ENCODE data around the gene UBE2G1. TPM values are rescaled to one million over a fixed set of nuclear protein-coding genes. Genes with fewer than 3 reads are reported as not detected.
A peak's percentile ranks its signal among the peaks of the same experiment; 100 is the strongest.

UBE2G1 gene, protein sequence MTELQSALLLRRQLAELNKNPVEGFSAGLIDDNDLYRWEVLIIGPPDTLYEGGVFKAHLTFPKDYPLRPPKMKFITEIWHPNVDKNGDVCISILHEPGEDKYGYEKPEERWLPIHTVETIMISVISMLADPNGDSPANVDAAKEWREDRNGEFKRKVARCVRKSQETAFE
- polyA plus RNA-seq (2011; rRNA removed) (100 and 117 TPM in 2 replicates), polyA plus RNA-seq (2017; fragmentation: RNase III; extraction: RNeasy Plus Mini Kit Qiagen cat#74134 plus additional on column Dnase treatment) (76.3 to 86.2 TPM (median 78.5 TPM) in 3 replicates), polyA minus RNA-seq (2011; rRNA and poly(A)+ RNA removed) (47.7 and 50.8 TPM in 2 replicates)
- polyA plus RNA-seq (2012; cell fraction: cytosol; rRNA removed), result 38.3 and 54.8 TPM in 2 replicates
- polyA plus RNA-seq (2012; cell fraction: nucleus; rRNA removed), result 25.3 and 26.8 TPM in 2 replicates

- Histone ChIP-seq H3K4me1 (peaks cover 13% of the 10 kb centered on the region), H3K9me3 (no peaks in the 10 kb centered on the region), H3K4me2 (peak within 1 kb of the TSS; percentile 79), H3K27ac (peak within 1 kb of the TSS; percentile 95 to 96), H3K4me3 (peak within 1 kb of the TSS; percentile 98)
- peak; percentile 81 to 91 for ATAC-seq
- DNase-seq (ENCODE audit: low read depth in 1 of 2, low spot score in 1 of 2), result peak; percentile 99
- peak; percentile 96 for FAIRE-seq
- POLR2A ChIA-PET, result interaction anchor here (0.5 to 1.6 kb wide), 5 partner anchors 14 to 223 kb away, joined by 3 to 4 read pairs (median 3); no protein-coding TSS in a partner anchor
- 2% methylated on average over 20 of the region's 77 CpGs for WGBS (ENCODE audit: missing lambda C conversion rate)
- TF ChIP-seq JUN (IDR thresholded peaks at IDR 0.05), result peak; percentile 70 to 86; a peak in 4 of 5 replicates
- TF ChIP-seq CTCF (IDR thresholded peaks at IDR 0.05), result peak; percentile 64
- TF ChIP-seq, protein P1, sequence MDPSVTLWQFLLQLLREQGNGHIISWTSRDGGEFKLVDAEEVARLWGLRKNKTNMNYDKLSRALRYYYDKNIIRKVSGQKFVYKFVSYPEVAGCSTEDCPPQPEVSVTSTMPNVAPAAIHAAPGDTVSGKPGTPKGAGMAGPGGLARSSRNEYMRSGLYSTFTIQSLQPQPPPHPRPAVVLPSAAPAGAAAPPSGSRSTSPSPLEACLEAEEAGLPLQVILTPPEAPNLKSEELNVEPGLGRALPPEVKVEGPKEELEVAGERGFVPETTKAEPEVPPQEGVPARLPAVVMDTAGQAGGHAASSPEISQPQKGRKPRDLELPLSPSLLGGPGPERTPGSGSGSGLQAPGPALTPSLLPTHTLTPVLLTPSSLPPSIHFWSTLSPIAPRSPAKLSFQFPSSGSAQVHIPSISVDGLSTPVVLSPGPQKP (IDR thresholded peaks at IDR 0.05; ENCODE audit: low read depth, low read length), result no peak
- TF ChIP-seq PBX3 (IDR thresholded peaks at IDR 0.05), result peak; percentile 54
- 0 out of 2 replicates have a peak, but pooled peaks have one; percentile 71 for TF ChIP-seq MYC (IDR thresholded peaks at IDR 0.05; ENCODE audit: borderline replicate concordance, low read length)
- TF ChIP-seq RAD21 (conservative IDR thresholded peaks at IDR 0.05 in 1 of 2, IDR thresholded peaks at IDR 0.05 in 1 of 2), result peak; percentile 87 to 90
- TF ChIP-seq EP300 (IDR thresholded peaks at IDR 0.05), result 0 out of 5 replicates have a peak, but pooled peaks of 1 of the 2 experiments have one; percentile 1
- peak; percentile 53; the same call in 2 of the 3 replicates for TF ChIP-seq BCL3 (IDR thresholded peaks at IDR 0.05)
- TF ChIP-seq, protein P2, sequence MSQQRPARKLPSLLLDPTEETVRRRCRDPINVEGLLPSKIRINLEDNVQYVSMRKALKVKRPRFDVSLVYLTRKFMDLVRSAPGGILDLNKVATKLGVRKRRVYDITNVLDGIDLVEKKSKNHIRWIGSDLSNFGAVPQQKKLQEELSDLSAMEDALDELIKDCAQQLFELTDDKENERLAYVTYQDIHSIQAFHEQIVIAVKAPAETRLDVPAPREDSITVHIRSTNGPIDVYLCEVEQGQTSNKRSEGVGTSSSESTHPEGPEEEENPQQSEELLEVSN (IDR thresholded peaks at IDR 0.05; ENCODE audit: borderline replicate concordance, low read depth), result peak; percentile 32; the same call in 1 of the 2 replicates
- peak; percentile 73; the same call in 1 of the 2 replicates for TF ChIP-seq PHF8 (IDR thresholded peaks at IDR 0.05; ENCODE audit: borderline replicate concordance, low read depth)
- TF ChIP-seq SMC3 (IDR thresholded peaks at IDR 0.05), result peak; percentile 82
- no peak for TF ChIP-seq FOXS1 (CRISPR knock-in tag; IDR thresholded peaks at IDR 0.05)
- TF ChIP-seq POLR2A (IDR thresholded peaks at IDR 0.05; ENCODE audit: low read length), result peak; percentile 97
- no peak for TF ChIP-seq HOXA7 (CRISPR knock-in tag; IDR thresholded peaks at IDR 0.05)
- no peak for TF ChIP-seq JUNB (IDR thresholded peaks at IDR 0.05)
- 0 out of 2 replicates have a peak, but pooled peaks have one; percentile 22 for TF ChIP-seq MAZ (IDR thresholded peaks at IDR 0.05; ENCODE audit: borderline replicate concordance, low read depth, low read length)
- no peak for TF ChIP-seq ZFP36 (IDR thresholded peaks at IDR 0.05; ENCODE audit: borderline replicate concordance, partially characterized antibody)
- no peak for TF ChIP-seq CBX8 (IDR thresholded peaks at IDR 0.05)
- TF ChIP-seq MAFK (IDR thresholded peaks at IDR 0.05; ENCODE audit: partially characterized antibody), result no peak
- TF ChIP-seq MAX (IDR thresholded peaks at IDR 0.05), result peak; percentile 66
- TF ChIP-seq HOXB5 (CRISPR knock-in tag; IDR thresholded peaks at IDR 0.05), result 0 out of 2 replicates have a peak, but pooled peaks have one; percentile 44
- no peak for TF ChIP-seq NPAS2 (CRISPR knock-in tag; IDR thresholded peaks at IDR 0.05; ENCODE audit: borderline replicate concordance)
- TF ChIP-seq, protein P3, sequence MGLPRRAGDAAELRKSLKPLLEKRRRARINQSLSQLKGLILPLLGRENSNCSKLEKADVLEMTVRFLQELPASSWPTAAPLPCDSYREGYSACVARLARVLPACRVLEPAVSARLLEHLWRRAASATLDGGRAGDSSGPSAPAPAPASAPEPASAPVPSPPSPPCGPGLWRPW (IDR thresholded peaks at IDR 0.05), result no peak
- TF ChIP-seq SREBF2 (IDR thresholded peaks at IDR 0.05), result no peak
- no peak for TF ChIP-seq TFCP2L1 (CRISPR knock-in tag; IDR thresholded peaks at IDR 0.05)
- CTCF ChIA-PET, result interaction anchor here (0.6 to 2.7 kb wide), 19 partner anchors 12 to 271 kb away, joined by 3 to 20 read pairs (median 3); partner anchors contain the start of gene SPNS2
These were observed at the start of gene UBE2G1 for GRCh38 chr17:4366327-4367063. Gene UBE2G1 (minus strand): TSS chr17:4366675. CDS start chr17:4366316, 359 bp downstream.
